Amniotic epithelial cell (primary cell): ENCODE results near the gene SPX.

Source experiments
- DNase-seq: peaks from one replicate; pipeline ENCODE4 v3.0.0-alpha.2; 2010; ENCODE audit warnings: low read depth

Gene SPX

GRCh38 chr12:21538061-21538653, 12.1 kb downstream of the SPX start:
- no peak for DNase-seq

GRCh38 chr12:21539797-21540196, 13.7 kb downstream of the SPX start:
- no peak for DNase-seq

GRCh38 chr12:21541773-21542172, 15.7 kb downstream of the SPX start:
- DNase-seq = no peak

GRCh38 chr12:21542403-21542802, 16.3 kb downstream of the SPX start:
- no peak for DNase-seq

- no peak for DNase-seq
Observed at GRCh38 chr12:21543151-21543550, 17.1 kb downstream of the SPX start.

- no peak for DNase-seq
Observed at GRCh38 chr12:21545557-21545956, 19.5 kb downstream of the SPX start.

GRCh38 chr12:21546716-21547115, 20.6 kb downstream of the SPX start:
- DNase-seq = no peak

GRCh38 chr12:21547437-21547836, 21.3 kb downstream of the SPX start:
- no peak for DNase-seq

GRCh38 chr12:21551841-21552465, 25.9 kb downstream of the SPX start:
- DNase-seq = no peak

GRCh38 chr12:21552635-21553328, 26.7 kb downstream of the SPX start:
- DNase-seq = no peak

GRCh38 chr12:21553329-21553675, 27.2 kb downstream of the SPX start:
- DNase-seq = no peak

- no peak for DNase-seq
Observed at GRCh38 chr12:21558100-21558679, 32.1 kb downstream of the SPX start.

GRCh38 chr12:21559855-21560569, 33.9 kb downstream of the SPX start:
- peak; percentile 9 for DNase-seq

GRCh38 chr12:21561158-21561557, 35.1 kb downstream of the SPX start:
- DNase-seq = no peak

- DNase-seq = no peak
Observed at GRCh38 chr12:21562859-21563258, 36.8 kb downstream of the SPX start.

GRCh38 chr12:21566223-21566906, 40.3 kb downstream of the SPX start:
- DNase-seq = no peak

GRCh38 chr12:21566907-21567394, 40.9 kb downstream of the SPX start:
- no peak for DNase-seq

GRCh38 chr12:21568115-21568514, 42.0 kb downstream of the SPX start:
- no peak for DNase-seq

GRCh38 chr12:21571046-21571445, 45.0 kb downstream of the SPX start:
- DNase-seq = no peak

GRCh38 chr12:21573733-21574358, 47.8 kb downstream of the SPX start:
- DNase-seq = no peak

- DNase-seq = no peak
Observed at GRCh38 chr12:21576431-21576830, 50.3 kb downstream of the SPX start.
